Pancreas (tissue), 10 donors: Measurements from ENCODE around the gene METTL18. TPM values are rescaled to one million over a fixed set of nuclear protein-coding genes. Genes with fewer than 3 reads are reported as not detected.
A peak's percentile ranks its signal among the peaks of the same experiment; 100 is the strongest.

ENCODE experiments used
- ATAC-seq, 4 donors: fragments of 200-7000 bp; cut with Tn5 transposase; one replicate each; pipeline versions ENCODE4 v1.8.0 to v1.9.1; 2020; ENCODE audit warnings: mild to moderate bottlenecking in 4 of 4, moderate library complexity in 4 of 4
- DNase-seq, 6 donors: peaks; one replicate each; pipeline ENCODE4 v3.0.0-alpha.2; 2020
- FAIRE-seq: peaks from 2 replicates; lab custom pipeline; 2012; peaks lifted over from hg19 to GRCh38; lab: Jason Lieb, UNC
- H3K27ac ChIP-seq, 4 donors: fragments of 200-600 bp; sonication (generic); 1 replicate in 3 of 4; 2 replicates in 1 of 4; pipeline versions ENCODE4 v1.5.0 to v1.8.0; 2020
- H3K27me3 ChIP-seq, 4 donors: fragments of 200-600 bp; one replicate each; pipeline ENCODE4 v1.8.0; 2021
- H3K36me3 ChIP-seq, 3 donors: fragments of 200-600 bp; sonication (generic) in 1 of 3; one replicate each; pipeline versions ENCODE4 v1.5.0 to v1.8.0; 2020 to 2021
- H3K4me1 ChIP-seq, 3 donors: fragments of 200-600 bp; one replicate each; pipeline ENCODE4 v1.8.0; 2021
- H3K4me3 ChIP-seq, 4 donors: fragments of 200-600 bp; sonication (generic) in 2 of 4; one replicate each; pipeline versions ENCODE4 v1.5.0 to v1.8.0; 2020 to 2021
- H3K9me3 ChIP-seq, 4 donors: fragments of 200-600 bp; one replicate each; pipeline ENCODE4 v1.8.0; 2021
- CTCF ChIP-seq, 4 donors: fragments of 200-600 bp; sonication (generic) in 3 of 4; IDR thresholded peaks; one replicate each; pipeline versions ENCODE4 v1.5.0 to v1.8.0; 2021; ENCODE audit warnings: antibody characterized with exemption in 4 of 4
- WGBS, 2 donors: extraction: QIAGEN DNeasy Blood & Tissue Kit; methylation state at CpG; one replicate each; pipeline ENCODE4 v1.1.7; 2013; 5-methylcytosine and 5-hydroxymethylcytosine counted together
- intact Hi-C, 3 donors: fragments of 100-400 bp; cut with DNase I; formaldehyde crosslinking; loops; one replicate each; pipeline versions ENCODE4 v1.11.1 to v1.14.2; 2022
- polyA plus RNA-seq, 2 donors: library from polyadenylated mRNA; stranded (reverse); fragments of 200-250 nt; gene quantifications; one replicate each; pipeline ENCODE4 v1.2.3, GENCODE V29; 2013
- total RNA-seq, 6 donors: library from RNA; stranded (reverse); fragmentation: NEBNext Ultra II Directional in 4 of 6; extraction: Animal tissue kit (Norgen Biotek cat#: 25700) in 4 of 6; gene quantifications; one replicate each; pipeline versions ENCODE4 v1.2.1 to v1.2.4, GENCODE V29; 2021 to 2023
- donor health status: healthy with polysubstance abuse.
- donor health status: DM: no; HTN: no; CAD: no; lungs with moderate emphysema.
- donor health status: DM: no; HTN: no; CAD: no.
- donor health status: control.
- donor health status: control.
- donor health status: Bipolar disorder and iron deficiency.
- donor health status: DM: yes; HTN: yes; CAD: no.
- donor health status: DM: no; HTN: no; CAD: no.
- donor health status: DM: no; HTN: no; CAD: no.
- donor health status: DM: yes; HTN: yes; CAD: no.

METTL18 gene
- total and polyA plus RNA-seq, 8 donors, result 1.5 to 5.0 (median 3.5) TPM

GRCh38 chr1:169802888-169803287, 8.2 kb upstream of the METTL18 start:
- DNase-seq, result no peak
- intact Hi-C loops, result loop anchor here in 1 of 3 donors (10.0 kb wide), 2 partner anchors 248 to 328 kb away; no protein-coding TSS in a partner anchor
- peak in 1 of 4 donors; percentile 27 for ATAC-seq

GRCh38 chr1:169797281-169797680, 2.6 kb upstream of the METTL18 start:
- Histone ChIP-seq H3K27me3 (no peaks in the 10 kb centered on the region), H3K27ac (no peak overlapping the region), H3K36me3 (no peaks in the 10 kb centered on the region), H3K4me1 (peaks cover 0 to 20% (median 6%) of the 10 kb centered on the region in 3 donors), H3K4me3 (no peak overlapping the region), H3K9me3 (no peaks in the 10 kb centered on the region)
- DNase-seq (no peak), FAIRE-seq (no peak), ATAC-seq (no peak)
- TF ChIP-seq CTCF (IDR thresholded peaks at IDR 0.05), result no peak
- intact Hi-C loops, result no loop called here
- WGBS, 2 donors, result 90 to 91% methylated on average over 5 of the region's 5 CpGs

More at GRCh38 chr1:169802888-169803287, 8.2 kb upstream of the METTL18 start:
- no peak for TF ChIP-seq CTCF (IDR thresholded peaks at IDR 0.05)
- Histone ChIP-seq H3K27ac (no peak overlapping the region), H3K36me3 (peaks cover 0 to 2% (median 0%) of the 10 kb centered on the region in 3 donors), H3K27me3 (no peaks in the 10 kb centered on the region), H3K9me3 (no peaks in the 10 kb centered on the region), H3K4me3 (no peak overlapping the region), H3K4me1 (no peaks in the 10 kb centered on the region)
- no peak for FAIRE-seq

- ATAC-seq (no peak), DNase-seq (no peak), FAIRE-seq (no peak)
- Histone ChIP-seq H3K36me3 (no peaks in the 10 kb centered on the region), H3K27ac (no peak overlapping the region), H3K9me3 (no peaks in the 10 kb centered on the region), H3K4me3 (no peak overlapping the region), H3K27me3 (no peaks in the 10 kb centered on the region), H3K4me1 (peaks cover 0 to 20% (median 6%) of the 10 kb centered on the region in 3 donors)
- TF ChIP-seq CTCF (IDR thresholded peaks at IDR 0.05), result no peak
- WGBS, 2 donors, result 76 to 86% methylated on average over 7 of the region's 7 CpGs
- intact Hi-C loops, result no loop called here
Observed at GRCh38 chr1:169796274-169796810, 1.6 kb upstream of the METTL18 start.

- ATAC-seq (no peak), DNase-seq (no peak), FAIRE-seq (no peak)
- no peak for TF ChIP-seq CTCF (IDR thresholded peaks at IDR 0.05)
- Histone ChIP-seq H3K4me3 (peak overlapping the region in 3 of 4 donors; percentile 45 to 73 (median 59)), H3K36me3 (no peaks in the 10 kb centered on the region), H3K27ac (no peak overlapping the region), H3K27me3 (no peaks in the 10 kb centered on the region), H3K9me3 (no peaks in the 10 kb centered on the region), H3K4me1 (peaks cover 0 to 20% (median 6%) of the 10 kb centered on the region in 3 donors)
- intact Hi-C loops, result no loop called here
- 8 to 10% methylated on average over 5 of the region's 5 CpGs for WGBS, 2 donors
Observed at GRCh38 chr1:169795687-169796086, 980 bp upstream of the METTL18 start.

GRCh38 chr1:169793730-169794129, 977 bp downstream of the METTL18 start:
- TF ChIP-seq CTCF (IDR thresholded peaks at IDR 0.05), result no peak
- WGBS, 2 donors, result 21 to 37% methylated on average over 1 of the region's 1 CpG
- FAIRE-seq, result no peak
- ATAC-seq, result no peak
- no peaks in the 10 kb centered on the region for H3K27me3 ChIP-seq
- no peaks in the 10 kb centered on the region for H3K36me3 ChIP-seq
- DNase-seq, result no peak
- H3K9me3 ChIP-seq, result no peaks in the 10 kb centered on the region
- intact Hi-C loops, result no loop called here
- H3K4me3 ChIP-seq, result peak overlapping the region in 3 of 4 donors; percentile 45 to 73 (median 59)
- no peak overlapping the region for H3K27ac ChIP-seq
- peaks cover 0 to 20% (median 6%) of the 10 kb centered on the region in 3 donors for H3K4me1 ChIP-seq
